Gastrocnemius medialis (tissue), 4 donors: Measurements from ENCODE around the gene MAPK8. TPM values are rescaled to one million over a fixed set of nuclear protein-coding genes. Genes with fewer than 3 reads are reported as not detected.

ENCODE experiments used
- ATAC-seq, 2 donors: fragments of 150-250 bp; one replicate each; pipeline ENCODE4 v1.9.1; 2016
- DNase-seq, 2 donors: peaks; one replicate each; pipeline ENCODE4 v3.0.0-alpha.2; 2019
- H3K27ac ChIP-seq, 4 donors: fragments of 200-600 bp; sonication (generic); 1 replicate in 1 of 4; 2 replicates in 3 of 4; pipeline ENCODE4 v1.5.1; 2016 to 2018; ENCODE audit warnings: mild to moderate bottlenecking in 2 of 4, moderate library complexity in 1 of 4
- H3K27me3 ChIP-seq, 3 donors: fragments of 200-600 bp; sonication (generic) in 2 of 3; 1 replicate in 1 of 3; 2 replicates in 2 of 3; pipeline versions ENCODE4 v1.5.1 to v1.6.0; 2016 to 2019; ENCODE audit warnings: mild to moderate bottlenecking in 1 of 3, moderate library complexity in 1 of 3
- H3K36me3 ChIP-seq, 2 donors: fragments of 200-600 bp; sonication (generic) in 1 of 2; one replicate each; pipeline ENCODE4 v1.5.1; 2017 to 2018
- H3K4me1 ChIP-seq, 2 donors: fragments of 200-600 bp; sonication (generic) in 1 of 2; one replicate each; pipeline ENCODE4 v1.5.1; 2016 to 2017; ENCODE audit warnings: mild to moderate bottlenecking in 2 of 2
- H3K4me3 ChIP-seq, 4 donors: fragments of 200-600 bp; sonication (generic) in 3 of 4; 1 replicate in 1 of 4; 2 replicates in 3 of 4; pipeline ENCODE4 v1.5.1; 2016 to 2019; ENCODE audit warnings: mild to moderate bottlenecking in 2 of 4
- H3K9me3 ChIP-seq, 3 donors: fragments of 200-600 bp; sonication (generic) in 2 of 3; 1 replicate in 1 of 3; 2 replicates in 2 of 3; pipeline ENCODE4 v1.5.1; 2016 to 2019
- POLR2A ChIP-seq, 2 donors: fragments of 450-650 bp; IDR thresholded peaks; one replicate each; pipeline ENCODE4 v1.6.1; 2017; ENCODE audit warnings: antibody characterized with exemption in 2 of 2, mild to moderate bottlenecking in 2 of 2, moderate library complexity in 2 of 2
- in situ Hi-C, 4 donors: fragments of 200-750 bp; cut with MboI; loops; one replicate each; pipeline versions ENCODE4 v1.15.0 to v1.8.0; 2017; ENCODE audit warnings: low sequenced_read_pairs in 4 of 4
- intact Hi-C: fragments of 100-400 bp; cut with DNase I; formaldehyde crosslinking; loops from one replicate; pipeline ENCODE4 v1.15.1; 2023; ENCODE audit warnings: low total_unique reads
- total RNA-seq, 4 donors: library from RNA; depleted of rRNA; stranded (reverse); fragments of >200 nt; gene quantifications; one replicate each; pipeline versions ENCODE4 v1.1.0 to v1.2.3, GENCODE V29; 2016
- TF ChIP-seq, protein P1 (sequence below), 5 experiments: fragments of 450-650 bp in 3 of 5; fragments of 200-600 bp in 2 of 5; sonication (generic) in 2 of 5; IDR thresholded peaks in 4 of 5; conservative IDR thresholded peaks in 1 of 5; 1 replicate in 4 of 5; 2 replicates in 1 of 5; pipeline ENCODE4 v1.5.1; 2016 to 2019; ENCODE audit warnings: antibody characterized with exemption in 5 of 5, mild to moderate bottlenecking in 3 of 5, moderate library complexity in 3 of 5

MAPK8 gene
- total RNA-seq, 4 donors from 2014 or later = 25.6 to 52.1 (median 35.4) TPM

GRCh38 chr10:48452879-48453412 lies 146.5 kb downstream of the MAPK8 start:
- intact Hi-C loops = no loop called here
- Histone ChIP-seq H3K4me3 (no peak overlapping the region), H3K36me3 (no peaks in the 10 kb centered on the region), H3K27ac (no peak overlapping the region), H3K4me1 (peaks cover 0 to 4% of the 10 kb centered on the region in 2 donors), H3K27me3 (no peaks in the 10 kb centered on the region), H3K9me3 (no peaks in the 10 kb centered on the region)
- TF ChIP-seq, protein P1, sequence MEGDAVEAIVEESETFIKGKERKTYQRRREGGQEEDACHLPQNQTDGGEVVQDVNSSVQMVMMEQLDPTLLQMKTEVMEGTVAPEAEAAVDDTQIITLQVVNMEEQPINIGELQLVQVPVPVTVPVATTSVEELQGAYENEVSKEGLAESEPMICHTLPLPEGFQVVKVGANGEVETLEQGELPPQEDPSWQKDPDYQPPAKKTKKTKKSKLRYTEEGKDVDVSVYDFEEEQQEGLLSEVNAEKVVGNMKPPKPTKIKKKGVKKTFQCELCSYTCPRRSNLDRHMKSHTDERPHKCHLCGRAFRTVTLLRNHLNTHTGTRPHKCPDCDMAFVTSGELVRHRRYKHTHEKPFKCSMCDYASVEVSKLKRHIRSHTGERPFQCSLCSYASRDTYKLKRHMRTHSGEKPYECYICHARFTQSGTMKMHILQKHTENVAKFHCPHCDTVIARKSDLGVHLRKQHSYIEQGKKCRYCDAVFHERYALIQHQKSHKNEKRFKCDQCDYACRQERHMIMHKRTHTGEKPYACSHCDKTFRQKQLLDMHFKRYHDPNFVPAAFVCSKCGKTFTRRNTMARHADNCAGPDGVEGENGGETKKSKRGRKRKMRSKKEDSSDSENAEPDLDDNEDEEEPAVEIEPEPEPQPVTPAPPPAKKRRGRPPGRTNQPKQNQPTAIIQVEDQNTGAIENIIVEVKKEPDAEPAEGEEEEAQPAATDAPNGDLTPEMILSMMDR (IDR thresholded peaks at IDR 0.05 in 4 of 5, conservative IDR thresholded peaks at IDR 0.05 in 1 of 5) = no peak
- TF ChIP-seq POLR2A (IDR thresholded peaks at IDR 0.05) = no peak
- ATAC-seq (no peak), DNase-seq (no peak)
- in situ Hi-C loops = no loop called here

GRCh38 chr10:48453451-48454301 lies 147.2 kb downstream of the MAPK8 start:
- Histone ChIP-seq H3K9me3 (no peaks in the 10 kb centered on the region), H3K36me3 (no peaks in the 10 kb centered on the region), H3K4me3 (no peak overlapping the region), H3K27me3 (no peaks in the 10 kb centered on the region), H3K27ac (no peak overlapping the region), H3K4me1 (peaks cover 0 to 4% of the 10 kb centered on the region in 2 donors)
- TF ChIP-seq, protein P1 (IDR thresholded peaks at IDR 0.05 in 4 of 5, conservative IDR thresholded peaks at IDR 0.05 in 1 of 5) = no peak
- TF ChIP-seq POLR2A (IDR thresholded peaks at IDR 0.05) = no peak
- DNase-seq (no peak), ATAC-seq (no peak)
- intact Hi-C loops = no loop called here
- in situ Hi-C loops = no loop called here

DNA sequence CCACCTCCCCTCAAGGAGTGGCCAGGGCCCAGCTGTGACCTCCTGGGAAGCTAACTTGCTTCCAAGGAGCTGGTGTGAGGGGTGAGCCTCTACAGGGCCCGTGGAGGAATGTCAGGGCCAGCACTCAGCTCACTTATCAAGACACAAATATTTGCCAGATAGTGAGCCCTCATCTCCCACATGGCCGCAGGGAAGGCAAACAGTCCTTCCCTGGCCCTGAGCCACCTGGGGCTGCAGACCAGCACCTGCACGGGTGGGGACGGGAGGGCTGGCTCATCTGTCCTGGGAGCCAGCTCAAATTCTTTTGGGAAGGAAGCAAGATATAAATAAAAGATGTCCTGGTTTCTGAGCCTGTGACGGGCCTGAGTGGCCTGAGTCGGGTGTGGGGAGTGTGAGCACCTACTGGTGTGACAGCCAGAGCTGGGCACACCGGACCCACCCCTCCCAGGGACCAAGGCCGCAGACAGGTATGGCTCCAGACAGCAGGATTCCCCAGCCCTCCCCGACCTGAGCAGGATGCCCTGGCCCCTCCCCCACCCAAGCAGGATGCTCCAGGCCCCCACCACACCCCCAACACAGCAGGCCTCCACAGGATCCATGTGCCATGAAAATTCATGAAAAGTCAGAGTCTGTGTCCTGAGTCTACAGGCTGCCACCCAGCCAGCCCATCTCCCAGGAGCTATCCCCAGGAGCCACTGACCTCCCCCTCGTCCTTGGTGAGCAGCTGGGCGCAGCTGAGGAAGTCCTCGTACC lies 148.0 kb downstream of the MAPK8 start:
- no peak for DNase-seq
- ATAC-seq = no peak
- in situ Hi-C loops = no loop called here

DNA sequence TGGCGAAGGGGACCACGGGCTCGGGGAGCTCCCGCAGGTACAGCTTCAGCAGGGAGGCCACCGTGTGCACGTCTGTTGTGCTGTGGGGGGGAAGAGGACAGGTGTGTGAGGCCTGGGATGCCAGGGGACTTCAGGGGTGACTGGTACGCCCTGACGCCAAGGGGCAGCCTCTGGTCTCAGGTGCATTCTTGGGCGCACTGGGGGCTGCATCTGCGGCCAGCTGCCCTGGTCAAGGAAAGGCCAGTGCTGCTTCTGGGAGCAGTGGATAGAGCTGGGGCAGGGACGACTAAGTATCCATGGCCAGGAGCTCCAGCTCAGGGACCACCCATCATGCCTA lies 148.5 kb downstream of the MAPK8 start:
- H3K27ac ChIP-seq = no peak overlapping the region
- no peak for TF ChIP-seq POLR2A (IDR thresholded peaks at IDR 0.05)
- TF ChIP-seq, protein P1 (IDR thresholded peaks at IDR 0.05 in 4 of 5, conservative IDR thresholded peaks at IDR 0.05 in 1 of 5) = no peak
- no peak overlapping the region for H3K4me3 ChIP-seq
- no peaks in the 10 kb centered on the region for H3K27me3 ChIP-seq
- in situ Hi-C loops = no loop called here
- no peaks in the 10 kb centered on the region for H3K9me3 ChIP-seq
- peaks cover 0 to 4% of the 10 kb centered on the region in 2 donors for H3K4me1 ChIP-seq
- ATAC-seq (no peak), DNase-seq (no peak)
- no peaks in the 10 kb centered on the region for H3K36me3 ChIP-seq
- intact Hi-C loops = no loop called here

More for the DNA sequence above, 148.0 kb downstream of the MAPK8 start:
- Histone ChIP-seq H3K4me1 (peaks cover 0 to 4% of the 10 kb centered on the region in 2 donors), H3K36me3 (no peaks in the 10 kb centered on the region), H3K27me3 (no peaks in the 10 kb centered on the region), H3K4me3 (no peak overlapping the region), H3K27ac (no peak overlapping the region), H3K9me3 (no peaks in the 10 kb centered on the region)
- intact Hi-C loops = no loop called here
- no peak for TF ChIP-seq POLR2A (IDR thresholded peaks at IDR 0.05)
- TF ChIP-seq, protein P1 (IDR thresholded peaks at IDR 0.05 in 4 of 5, conservative IDR thresholded peaks at IDR 0.05 in 1 of 5) = no peak
